GM18909 (cell line): Measurements from ENCODE around the gene HECTD3.
A peak's percentile ranks its signal among the peaks of the same experiment; 100 is the strongest.

Experiments used
- ATAC-seq: cut with Tn5 transposase; IDR thresholded peaks from one replicate; pipeline ENCODE4 v1.9.1; 2021; ENCODE audit warnings: mild to moderate bottlenecking; ENCODE audit not compliant: unreplicated experiment, poor library complexity

The HECTD3 gene

DNA sequence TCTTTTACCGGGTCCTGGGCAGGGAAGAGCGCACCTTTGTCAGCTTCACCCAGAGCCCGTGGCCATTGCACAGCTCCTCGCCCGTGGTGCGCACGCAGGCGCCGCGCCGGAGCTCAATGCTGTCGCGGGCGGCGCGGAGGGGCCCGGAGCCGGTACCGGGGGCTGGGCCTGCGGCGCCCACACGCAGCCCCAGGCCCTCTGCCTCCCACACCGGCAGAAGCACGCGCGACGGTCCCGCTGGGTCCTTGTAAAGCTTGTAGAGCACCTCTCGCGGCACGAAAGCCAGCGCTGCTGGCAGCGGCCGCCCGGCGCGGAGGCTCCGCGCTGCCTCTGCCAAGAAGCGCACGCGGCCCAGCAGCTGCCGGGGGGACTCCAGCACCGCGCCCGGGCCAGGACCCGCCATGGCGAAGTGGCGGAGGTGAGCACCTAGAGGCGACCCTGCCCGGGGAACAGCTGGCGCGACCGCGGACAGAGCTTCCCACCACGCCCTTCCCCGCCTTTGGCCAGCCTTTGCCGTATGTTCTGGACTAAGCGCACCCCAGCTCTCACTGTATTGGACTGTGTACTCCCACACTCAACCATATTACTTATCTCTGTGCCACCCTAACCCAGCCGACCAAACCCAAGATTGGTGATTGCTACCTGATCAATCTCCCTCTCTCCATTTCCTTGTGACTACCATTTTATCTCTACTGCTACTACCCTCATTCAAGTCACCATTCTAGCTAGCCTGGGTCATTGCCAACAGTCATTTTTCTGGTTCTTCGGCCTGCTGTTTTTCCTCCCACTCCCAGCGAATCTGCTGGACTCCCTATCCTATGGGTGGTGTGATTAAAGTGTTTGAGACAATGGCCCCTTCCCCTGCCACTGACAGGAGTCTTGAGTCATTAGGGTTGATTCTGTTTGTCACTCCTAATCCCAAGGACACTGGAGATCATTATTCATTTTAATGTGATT lies at the start of gene HECTD3:
HECTD3 (minus strand) TSS at position 470 of the 957 bp plus-strand sequence; CDS start at position 403, 67 bp downstream.
- peak; percentile 71 for ATAC-seq

DNA sequence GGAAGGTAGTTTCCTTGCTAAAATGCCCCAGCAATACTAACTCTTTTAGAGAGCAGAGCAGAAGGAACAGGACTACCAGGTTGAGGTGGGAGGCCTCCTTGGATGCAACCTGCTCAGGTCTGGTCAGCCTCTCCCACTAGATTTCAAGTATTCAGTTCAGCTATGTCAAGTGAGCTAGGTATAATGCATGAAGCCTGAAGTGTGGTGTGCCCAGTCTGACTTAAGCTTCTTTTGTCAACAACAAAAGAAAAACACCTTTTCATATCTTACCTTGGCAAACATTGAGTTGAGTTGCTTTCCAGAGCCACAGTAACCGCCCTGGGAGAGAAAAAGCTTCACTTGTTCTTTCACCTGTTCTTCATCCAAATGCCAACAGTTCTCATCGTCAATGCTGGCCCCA lies 48.7 kb upstream of the HECTD3 start:
- ATAC-seq, result no peak

DNA sequence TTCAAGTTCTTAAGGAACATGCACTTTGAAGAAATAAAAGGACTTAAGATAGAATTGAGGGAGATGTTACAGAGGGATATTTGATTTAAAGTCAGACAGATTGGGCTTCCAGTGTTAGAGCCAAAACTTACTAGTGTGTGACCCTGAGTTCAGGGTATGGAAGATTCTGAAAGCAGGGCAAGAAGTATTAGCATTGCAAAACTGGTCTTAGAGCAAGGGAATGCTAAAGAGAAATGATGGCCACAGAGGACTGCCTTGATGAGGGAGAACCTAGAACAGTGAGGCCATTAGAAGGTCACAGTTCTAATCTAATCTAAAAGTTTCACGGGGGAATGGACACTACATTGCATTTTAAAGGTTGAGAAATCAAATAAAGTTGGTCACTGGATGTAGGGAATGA lies 46.4 kb upstream of the HECTD3 start:
- no peak for ATAC-seq

DNA sequence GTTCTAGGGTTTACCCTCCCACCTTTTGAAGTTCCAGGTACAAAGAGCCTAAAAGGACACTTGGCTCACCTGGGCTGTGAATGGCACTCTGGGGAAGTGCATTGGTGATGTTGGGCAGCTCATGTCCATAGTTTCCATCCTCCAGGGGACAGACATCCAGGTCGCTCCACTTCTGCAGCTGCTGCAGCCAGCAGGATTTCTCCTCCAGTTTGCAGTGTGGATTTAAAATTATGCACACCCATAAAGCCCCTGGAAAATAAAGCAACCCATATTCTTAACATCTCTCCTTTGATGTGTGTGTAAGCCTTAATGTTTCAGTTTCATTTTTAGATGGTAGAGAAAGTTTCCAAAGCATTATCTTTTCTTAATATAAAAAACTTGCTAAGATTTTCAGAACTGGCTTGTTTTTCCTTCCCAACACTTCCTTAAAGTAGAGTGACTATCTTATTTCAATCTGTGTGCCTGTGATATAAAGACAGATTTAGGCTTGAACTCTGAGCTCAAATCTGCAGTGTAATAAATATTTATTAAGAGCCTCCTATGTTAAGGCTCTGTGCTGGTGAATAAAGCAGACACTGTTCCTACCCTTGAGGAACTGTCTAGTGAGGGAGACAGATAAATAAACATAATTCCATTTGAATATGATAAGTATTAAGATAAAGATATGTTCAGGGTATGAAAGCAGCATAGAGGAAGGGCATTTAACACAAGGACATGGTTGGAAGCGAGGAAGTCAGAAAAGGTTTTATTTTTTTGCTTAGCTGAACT lies 40.1 kb upstream of the HECTD3 start:
- no peak for ATAC-seq

DNA sequence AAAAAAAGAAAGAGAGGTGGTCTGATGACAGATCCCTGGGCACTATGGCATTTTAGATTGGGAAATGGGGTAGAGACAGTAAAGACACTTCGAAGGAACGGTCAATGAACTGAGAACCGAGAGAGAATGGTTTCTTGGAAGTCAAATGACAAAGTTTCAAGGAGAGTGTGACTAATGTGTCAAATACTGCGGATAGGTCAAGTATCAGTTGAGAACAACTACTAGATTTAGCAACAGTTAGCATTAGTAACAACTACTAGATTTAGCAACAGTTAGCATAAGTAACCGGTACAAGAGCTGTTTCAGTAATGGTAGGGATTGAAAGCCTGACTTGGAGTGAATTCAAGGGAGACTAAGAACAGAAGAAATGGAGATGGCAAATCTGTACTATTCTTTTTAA lies 35.9 kb upstream of the HECTD3 start:
- ATAC-seq, result no peak

DNA sequence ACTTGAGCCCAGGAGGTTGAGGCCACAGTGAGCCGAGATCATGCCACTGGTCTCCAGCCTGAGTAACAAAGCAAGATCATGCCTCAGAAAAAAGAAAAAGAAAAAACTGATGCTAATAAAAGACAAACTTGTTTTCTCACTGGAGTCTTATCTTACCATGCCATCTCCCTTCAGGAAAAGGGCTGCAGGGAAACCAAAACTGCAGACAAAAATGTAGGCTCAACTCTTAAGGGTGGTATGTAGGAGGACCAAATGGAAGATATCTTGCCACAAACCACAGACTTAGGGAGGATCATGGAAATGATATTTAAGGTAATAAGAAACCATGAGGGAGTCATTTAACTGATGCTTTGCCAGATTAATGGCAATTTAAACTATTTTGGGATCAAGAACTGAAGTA lies 33.8 kb upstream of the HECTD3 start:
- no peak for ATAC-seq

DNA sequence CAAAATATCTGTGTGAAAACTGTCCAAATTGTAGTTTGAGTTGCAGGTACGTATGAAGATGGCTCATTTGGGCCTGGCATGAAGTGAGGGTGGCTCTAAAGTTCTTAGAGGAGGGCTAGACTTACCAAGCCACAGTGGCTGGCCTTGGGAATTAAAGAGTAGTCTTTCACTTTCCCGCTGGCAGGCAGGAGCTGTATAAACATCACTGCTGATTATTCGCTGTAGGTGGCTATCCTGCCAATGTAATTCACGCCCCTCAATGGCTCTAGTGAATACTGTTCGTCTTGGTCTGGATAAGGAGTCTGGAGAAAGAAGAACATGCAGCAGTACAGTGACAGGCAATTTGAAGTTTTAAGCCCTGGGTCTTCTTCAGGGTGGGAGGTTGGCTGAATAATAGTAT lies 32.0 kb upstream of the HECTD3 start:
- ATAC-seq, result no peak

DNA sequence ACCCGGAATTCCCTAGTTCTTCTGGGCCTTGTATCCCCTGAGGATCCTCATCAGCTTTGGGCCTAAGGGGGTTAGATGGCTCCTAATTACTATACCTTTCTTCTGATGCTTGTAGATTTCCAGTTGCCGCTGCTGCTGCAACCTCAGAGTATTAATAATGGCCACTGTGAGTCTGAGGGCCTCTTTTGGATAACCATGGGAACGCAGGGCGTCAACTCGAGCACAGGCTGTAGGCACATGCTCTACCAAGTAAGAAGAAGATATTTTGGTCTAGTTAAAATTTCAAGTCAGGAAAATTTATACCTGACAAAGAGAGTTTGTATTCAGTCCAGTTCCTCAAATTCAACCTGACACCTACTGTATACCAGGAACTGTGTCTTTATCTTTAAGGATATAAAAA lies 29.2 kb upstream of the HECTD3 start:
- ATAC-seq, result no peak

DNA sequence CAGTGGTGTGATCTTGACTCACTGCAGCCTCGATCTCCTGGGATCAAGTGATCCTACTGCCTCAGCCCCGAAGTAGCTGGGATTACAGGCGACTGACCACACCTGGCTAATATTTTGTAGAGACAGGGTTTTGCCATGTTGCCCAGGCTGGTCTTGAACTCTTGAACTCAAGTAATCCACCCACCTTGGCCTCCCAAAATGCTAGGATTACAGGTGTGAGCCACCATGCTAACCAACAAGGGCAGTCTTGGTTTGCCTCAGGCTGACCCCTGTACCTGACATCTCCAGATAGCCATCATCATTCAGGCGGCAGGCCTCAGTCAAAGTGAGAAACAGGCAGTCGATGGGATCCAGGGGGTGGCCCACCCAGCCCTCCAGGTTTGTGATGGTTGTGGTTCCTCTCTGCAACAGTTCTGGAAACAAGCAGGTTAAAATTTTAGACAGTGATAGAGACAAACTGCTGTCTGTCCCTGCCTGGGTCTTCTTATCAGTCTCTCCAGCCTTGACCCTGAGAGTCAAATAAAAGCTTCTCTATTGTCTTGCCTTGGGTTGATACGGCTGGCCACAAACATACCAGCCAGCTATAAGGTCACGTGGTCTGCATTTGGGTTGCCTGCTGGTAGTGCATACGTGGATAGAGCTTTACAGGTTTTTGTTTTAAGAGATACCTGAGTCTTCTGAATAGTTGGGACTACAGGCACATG lies 27.7 kb upstream of the HECTD3 start:
- ATAC-seq, result no peak

DNA sequence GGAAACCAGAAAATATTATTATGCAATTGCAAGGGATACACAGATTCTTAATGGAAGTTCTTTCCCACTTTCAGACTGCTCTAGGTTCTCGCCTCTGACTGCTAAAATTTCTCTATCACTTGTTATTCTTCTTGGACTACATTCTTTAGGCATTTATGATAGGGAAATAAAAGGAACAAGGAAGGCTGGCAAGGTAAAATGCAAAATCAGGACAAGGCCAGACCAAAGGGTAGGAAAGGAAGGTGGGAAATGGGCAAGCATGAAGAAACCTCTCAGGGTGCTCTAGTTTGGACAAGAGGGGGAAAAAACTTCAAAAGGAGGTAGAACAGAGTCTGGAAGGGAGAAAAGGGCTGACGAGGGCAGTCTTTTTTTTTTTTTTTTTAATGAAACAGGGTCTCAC lies 27.1 kb upstream of the HECTD3 start:
- no peak for ATAC-seq

DNA sequence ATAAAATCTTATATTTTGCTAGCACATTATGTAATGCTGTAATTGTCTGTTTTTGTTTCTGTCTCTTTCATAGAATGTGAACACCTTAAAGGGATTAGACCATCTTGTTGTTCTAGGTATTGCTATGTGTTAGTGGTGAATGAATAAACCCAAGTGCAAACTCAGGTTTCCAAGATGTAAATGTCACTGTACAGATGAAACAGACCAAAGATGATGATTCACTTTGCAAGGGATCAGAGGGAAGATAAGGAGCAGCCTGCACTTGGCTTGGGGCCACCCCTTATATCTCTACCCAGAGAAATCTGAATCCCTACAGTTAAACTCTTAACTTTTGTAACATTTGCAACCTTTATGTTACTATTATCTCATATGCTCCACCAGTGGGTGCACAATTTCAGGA lies 26.3 kb upstream of the HECTD3 start:
- no peak for ATAC-seq

DNA sequence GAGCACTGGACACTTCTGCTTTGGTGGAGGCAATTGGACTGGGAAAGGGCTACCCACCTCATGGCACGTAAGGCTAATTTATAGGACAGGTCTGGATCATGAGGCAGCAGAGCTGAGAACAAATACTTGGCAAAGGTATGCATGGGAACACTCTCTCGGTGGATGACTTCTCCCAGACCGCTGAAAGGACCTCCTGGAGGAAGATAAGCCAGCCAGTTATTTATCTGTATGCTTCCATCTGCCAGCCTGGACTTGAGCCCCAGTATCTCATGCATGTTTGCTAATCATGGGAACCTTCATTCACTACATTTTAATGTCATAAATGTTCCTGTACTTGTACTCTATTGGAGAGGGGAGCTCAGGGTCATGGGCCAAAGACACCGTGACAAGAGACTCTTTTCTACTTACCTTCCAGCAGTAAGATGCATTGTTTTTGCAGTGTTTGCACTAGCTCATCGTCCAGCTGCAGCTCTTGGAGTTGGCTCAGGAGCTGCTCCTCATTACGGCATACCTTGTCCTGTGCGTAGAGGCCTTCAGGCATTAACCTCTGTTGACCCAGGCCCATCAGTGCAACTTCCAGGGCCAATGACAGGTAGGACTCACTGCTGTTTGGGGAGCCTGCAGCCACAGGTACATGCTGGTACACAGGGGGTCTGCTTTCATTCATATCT lies 24.6 kb upstream of the HECTD3 start:
- ATAC-seq, result no peak

DNA sequence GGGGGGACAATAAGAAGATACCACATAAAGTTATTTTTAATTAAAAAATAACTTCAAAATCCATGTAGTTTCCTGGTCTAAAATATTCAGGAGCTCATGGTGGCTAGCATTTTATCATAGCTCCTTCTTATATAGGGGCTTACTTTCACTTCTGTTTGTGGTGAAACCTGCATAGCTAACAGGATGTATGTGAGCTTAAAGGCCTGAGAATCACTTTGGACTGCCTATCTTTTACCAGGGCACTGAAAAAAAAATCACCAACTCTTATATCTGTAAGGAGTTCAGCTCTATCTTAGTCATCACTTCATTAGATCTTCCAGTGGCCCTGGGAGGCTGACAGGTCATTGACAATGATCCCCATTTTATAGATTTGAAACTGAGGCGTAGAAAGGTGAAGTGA lies 22.2 kb upstream of the HECTD3 start:
- ATAC-seq, result no peak

DNA sequence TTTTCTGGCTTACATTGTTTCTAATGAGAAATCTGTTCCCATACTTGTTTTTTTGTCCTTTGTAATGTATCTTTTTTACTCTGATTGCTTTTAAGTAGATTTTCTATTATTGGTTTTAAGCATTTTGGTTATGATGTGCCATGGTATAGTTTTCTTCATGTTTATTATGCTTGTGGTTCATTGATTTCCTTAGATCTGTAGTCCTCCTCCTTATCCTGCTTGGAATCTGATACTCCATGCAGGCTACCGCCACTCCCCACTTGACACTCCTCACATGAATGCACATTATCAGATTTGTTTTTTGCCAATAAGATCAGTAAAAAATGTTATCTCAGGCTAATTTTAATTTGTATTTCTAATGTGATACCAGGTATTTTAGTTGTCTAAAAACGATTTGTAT lies 21.7 kb upstream of the HECTD3 start:
- no peak for ATAC-seq

DNA sequence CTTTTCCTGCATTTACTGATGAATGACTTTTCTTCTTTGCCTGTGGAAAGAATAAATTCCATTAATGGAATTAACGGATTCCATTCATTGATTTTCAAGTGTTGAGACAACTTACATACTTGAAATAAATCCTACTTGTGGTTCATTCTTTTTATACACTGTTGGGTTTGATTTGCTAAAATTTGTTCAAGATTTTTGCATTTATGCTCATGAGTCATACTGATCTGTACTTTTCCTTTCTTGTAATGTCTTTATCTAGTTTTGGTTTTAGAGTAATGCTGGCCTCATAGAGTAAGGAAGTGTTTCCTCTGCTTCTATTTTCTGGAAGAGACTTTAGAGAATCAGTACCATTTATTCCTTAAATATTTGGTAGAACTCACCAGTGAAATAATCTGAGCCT lies 15.3 kb upstream of the HECTD3 start:
- no peak for ATAC-seq

DNA sequence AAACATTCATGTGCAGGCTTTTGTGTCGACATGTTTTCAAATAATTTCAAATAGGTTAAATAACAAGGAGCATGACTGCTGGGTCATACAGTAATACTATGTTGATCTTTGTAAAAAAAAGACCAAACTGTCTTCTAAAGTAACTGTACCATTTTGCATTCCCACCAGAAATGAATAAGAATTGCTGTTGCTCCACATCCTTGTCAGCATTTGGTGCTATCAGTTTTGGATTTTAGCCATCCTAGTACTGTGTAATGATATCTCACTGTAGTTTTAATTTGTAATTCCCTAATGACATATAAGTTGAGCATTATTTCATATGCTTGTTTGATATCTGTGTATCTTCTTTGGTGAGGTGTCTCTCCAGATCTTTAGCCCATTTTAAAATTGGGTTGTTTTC lies 12.5 kb upstream of the HECTD3 start:
- ATAC-seq, result no peak

DNA sequence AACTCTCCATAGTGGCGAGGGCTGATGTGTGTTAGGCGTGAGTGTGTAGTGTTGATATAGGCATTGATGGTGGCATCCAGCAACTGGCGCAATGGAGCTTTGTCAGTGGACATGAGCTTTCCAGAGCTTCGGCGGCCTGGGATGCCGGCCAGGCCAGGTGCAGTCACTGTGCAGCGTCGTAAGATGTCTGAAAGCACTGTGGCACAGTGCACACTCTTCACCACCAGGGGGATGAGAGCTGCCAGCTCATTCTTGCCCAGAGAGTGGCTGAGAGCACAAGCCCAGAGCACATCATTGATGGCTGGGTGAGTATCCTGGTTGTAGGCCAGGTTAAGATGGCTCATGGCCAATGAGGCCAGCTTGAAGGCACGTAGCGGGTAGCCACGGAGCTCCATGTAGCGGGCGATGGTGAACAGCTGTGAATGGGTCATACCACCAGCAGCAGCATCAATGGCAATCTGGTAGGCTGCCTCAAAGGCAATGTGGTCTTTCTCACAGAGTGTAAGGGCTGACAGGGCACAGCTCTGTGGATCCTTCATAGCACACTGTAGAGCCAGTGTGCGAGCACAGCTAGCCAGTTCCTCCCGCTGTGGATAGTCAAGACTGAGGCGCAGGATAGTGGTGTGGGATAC lies 7.6 kb upstream of the HECTD3 start:
- no peak for ATAC-seq

DNA sequence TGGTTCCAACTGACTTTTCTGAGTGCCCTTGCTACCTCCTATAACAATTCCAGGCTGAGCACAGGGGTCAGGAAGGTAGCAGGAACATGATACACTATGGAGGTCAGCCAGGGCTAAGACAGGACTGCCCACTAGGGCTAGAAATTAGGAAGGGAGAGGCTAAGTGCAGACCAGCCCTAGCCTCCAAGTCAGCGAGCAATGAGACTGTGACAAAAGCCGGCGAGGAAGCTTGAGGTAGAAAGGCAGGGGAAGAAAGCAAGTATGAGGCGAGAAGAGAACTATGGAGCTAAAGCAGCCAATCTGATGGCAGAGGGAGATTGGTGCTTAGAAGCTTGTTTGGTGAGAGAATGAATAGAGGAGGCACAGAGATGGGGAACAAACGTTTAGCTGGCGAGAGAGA lies 5.6 kb upstream of the HECTD3 start:
- ATAC-seq, result no peak

DNA sequence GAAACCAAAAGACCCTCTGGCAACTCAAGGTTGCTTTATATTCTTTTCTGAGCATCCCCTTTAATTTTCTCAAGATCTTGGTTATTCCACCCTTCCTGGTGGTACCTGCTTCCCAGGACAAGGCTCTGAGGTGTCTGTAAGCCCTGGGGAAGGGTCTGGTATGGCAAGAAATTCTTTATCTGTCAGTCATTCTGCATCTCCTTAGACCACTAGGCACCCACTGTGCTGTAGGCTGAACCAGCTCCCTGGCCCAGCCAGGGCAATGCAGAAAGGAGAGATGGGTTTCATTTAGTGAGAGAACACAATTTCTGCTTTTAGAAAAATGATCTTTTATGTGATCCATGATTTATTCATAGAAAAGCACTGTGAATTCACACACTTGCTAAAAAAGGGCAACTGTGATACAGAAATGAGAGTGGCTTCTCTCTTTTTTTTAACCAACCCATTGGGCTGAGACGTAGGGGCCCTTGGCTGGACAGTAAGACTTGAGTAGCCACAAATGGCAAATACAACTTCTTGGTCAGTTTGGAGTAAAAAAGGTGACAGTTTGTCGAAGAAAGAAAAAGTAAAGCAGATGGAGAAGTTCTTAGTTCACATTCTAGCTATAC lies 5.1 kb upstream of the HECTD3 start:
- ATAC-seq, result no peak

DNA sequence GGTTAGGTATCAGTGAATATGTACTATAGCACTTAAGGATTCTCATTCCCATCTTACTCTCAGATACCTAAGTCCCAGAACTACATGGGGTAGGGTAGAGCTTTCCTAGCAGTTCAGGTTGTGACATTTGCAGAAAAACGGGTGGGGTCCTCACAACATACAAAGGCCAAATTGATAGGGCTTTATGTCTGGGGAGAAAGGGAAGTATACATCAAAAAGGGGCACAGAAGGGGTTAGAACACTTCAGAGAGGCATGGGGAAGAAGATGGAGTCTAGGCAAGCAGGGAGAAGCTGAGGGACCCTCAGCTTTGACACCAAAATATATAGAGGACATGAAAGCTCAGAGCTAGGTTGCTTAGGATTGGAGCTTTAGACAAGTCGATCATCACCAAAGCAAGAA lies 4.6 kb upstream of the HECTD3 start:
- no peak for ATAC-seq
